ENCODE measurements around the gene LRMDA. TPM values are rescaled to one million over a fixed set of nuclear protein-coding genes. Genes with fewer than 3 reads are reported as not detected.

LRMDA gene
- total and polyA plus RNA-seq, 2 of the 13 experiments (the other 11 are each of a cell fraction or from before 2014, with no cell fraction given), result 13.4 to 22.0 TPM

DNA sequence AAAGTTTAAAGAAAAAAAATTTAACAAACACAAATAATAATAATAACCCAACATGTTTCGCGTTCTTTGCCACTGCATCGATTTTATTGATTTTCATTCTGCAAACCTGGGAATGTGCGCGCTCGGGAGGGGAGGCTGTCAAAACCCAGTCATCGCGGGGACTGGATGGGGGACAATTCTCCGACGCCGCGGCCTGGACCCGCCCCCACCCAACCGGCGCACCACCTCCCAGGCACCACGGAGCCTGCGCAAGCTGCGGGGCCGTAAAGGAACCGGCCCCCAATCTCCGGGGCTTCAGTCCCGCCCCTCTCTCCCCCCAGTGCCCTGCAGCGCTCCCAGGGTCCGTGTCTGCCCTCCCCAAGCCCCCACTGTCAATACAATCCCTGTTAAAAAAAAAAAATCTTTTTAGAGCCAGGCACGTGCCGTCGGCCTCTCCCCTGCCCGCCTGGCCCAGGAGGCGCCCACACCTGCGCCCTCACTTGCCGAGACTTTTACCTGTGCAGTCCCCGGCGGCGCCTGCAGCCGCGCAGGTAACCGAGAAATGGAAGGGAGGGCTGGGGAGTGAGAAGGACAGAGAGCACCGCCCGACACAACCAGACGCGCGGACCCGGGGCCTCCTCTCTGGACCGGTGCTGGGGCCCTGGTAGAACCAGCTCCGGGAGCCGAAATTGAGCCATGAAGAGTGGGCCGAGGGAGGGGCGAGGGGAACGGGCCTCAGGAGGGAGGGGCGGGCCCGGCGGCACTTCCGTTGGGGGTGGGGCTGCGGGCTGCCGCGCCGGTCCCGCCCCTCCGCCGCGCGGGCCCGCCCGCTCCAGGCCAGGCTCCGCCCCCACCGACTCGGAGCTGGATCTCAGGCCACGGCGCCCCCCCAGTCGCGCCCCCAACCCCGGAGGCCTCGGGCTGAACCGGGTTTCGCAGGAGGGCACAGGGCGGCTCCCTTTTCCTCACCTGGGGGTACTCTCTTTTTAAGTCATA, 22.2 kb upstream of the LRMDA start (continued):
- TF ChIP-seq, protein P1, sequence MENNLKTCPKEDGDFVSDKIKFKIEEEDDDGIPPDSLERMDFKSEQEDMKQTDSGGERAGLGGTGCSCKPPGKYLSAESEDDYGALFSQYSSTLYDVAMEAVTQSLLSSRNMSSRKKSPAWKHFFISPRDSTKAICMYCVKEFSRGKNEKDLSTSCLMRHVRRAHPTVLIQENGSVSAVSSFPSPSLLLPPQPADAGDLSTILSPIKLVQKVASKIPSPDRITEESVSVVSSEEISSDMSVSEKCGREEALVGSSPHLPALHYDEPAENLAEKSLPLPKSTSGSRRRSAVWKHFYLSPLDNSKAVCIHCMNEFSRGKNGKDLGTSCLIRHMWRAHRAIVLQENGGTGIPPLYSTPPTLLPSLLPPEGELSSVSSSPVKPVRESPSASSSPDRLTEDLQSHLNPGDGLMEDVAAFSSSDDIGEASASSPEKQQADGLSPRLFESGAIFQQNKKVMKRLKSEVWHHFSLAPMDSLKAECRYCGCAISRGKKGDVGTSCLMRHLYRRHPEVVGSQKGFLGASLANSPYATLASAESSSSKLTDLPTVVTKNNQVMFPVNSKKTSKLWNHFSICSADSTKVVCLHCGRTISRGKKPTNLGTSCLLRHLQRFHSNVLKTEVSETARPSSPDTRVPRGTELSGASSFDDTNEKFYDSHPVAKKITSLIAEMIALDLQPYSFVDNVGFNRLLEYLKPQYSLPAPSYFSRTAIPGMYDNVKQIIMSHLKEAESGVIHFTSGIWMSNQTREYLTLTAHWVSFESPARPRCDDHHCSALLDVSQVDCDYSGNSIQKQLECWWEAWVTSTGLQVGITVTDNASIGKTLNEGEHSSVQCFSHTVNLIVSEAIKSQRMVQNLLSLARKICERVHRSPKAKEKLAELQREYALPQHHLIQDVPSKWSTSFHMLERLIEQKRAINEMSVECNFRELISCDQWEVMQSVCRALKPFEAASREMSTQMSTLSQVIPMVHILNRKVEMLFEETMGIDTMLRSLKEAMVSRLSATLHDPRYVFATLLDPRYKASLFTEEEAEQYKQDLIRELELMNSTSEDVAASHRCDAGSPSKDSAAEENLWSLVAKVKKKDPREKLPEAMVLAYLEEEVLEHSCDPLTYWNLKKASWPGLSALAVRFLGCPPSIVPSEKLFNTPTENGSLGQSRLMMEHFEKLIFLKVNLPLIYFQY (CRISPR knock-in tag; IDR thresholded peaks at IDR 0.05; ENCODE audit: borderline replicate concordance), result peak; percentile 43; the same call in 1 of the 2 replicates
- TF ChIP-seq ZMYM2 (CRISPR knock-in tag; IDR thresholded peaks at IDR 0.05) (no peak), RBFOX2 (IDR thresholded peaks at IDR 0.05; ENCODE audit: low read depth, low read length) (peak; percentile 94), ZNF83 (CRISPR knock-in tag; IDR thresholded peaks at IDR 0.05; ENCODE audit: borderline replicate concordance) (no peak), TAF15 (IDR thresholded peaks at IDR 0.05; ENCODE audit: low read depth, low read length, poor library complexity, severe bottlenecking) (peak; percentile 7), MEF2D (CRISPR knock-in tag; IDR thresholded peaks at IDR 0.05) (peak; percentile 32; the same call in 1 of the 2 replicates), SNAI1 (CRISPR knock-in tag; IDR thresholded peaks at IDR 0.05; ENCODE audit: borderline replicate concordance) (peak; percentile 79; the same call in 1 of the 2 replicates), ZFX (CRISPR knock-in tag; IDR thresholded peaks at IDR 0.05; ENCODE audit: low read depth) (peak; percentile 88), KDM6A (CRISPR knock-in tag; IDR thresholded peaks at IDR 0.05; ENCODE audit: low read depth) (no peak), TBX2 (CRISPR knock-in tag; IDR thresholded peaks at IDR 0.05; ENCODE audit: borderline replicate concordance) (peak; percentile 72; the same call in 1 of the 2 replicates), TSC22D2 (CRISPR knock-in tag; IDR thresholded peaks at IDR 0.05; ENCODE audit: borderline replicate concordance) (no peak)
- TF ChIP-seq, protein P2, sequence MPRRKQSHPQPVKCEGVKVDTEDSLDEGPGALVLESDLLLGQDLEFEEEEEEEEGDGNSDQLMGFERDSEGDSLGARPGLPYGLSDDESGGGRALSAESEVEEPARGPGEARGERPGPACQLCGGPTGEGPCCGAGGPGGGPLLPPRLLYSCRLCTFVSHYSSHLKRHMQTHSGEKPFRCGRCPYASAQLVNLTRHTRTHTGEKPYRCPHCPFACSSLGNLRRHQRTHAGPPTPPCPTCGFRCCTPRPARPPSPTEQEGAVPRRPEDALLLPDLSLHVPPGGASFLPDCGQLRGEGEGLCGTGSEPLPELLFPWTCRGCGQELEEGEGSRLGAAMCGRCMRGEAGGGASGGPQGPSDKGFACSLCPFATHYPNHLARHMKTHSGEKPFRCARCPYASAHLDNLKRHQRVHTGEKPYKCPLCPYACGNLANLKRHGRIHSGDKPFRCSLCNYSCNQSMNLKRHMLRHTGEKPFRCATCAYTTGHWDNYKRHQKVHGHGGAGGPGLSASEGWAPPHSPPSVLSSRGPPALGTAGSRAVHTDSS (CRISPR knock-in tag; conservative IDR thresholded peaks at IDR 0.05), result no peak
- TF ChIP-seq, protein P3, sequence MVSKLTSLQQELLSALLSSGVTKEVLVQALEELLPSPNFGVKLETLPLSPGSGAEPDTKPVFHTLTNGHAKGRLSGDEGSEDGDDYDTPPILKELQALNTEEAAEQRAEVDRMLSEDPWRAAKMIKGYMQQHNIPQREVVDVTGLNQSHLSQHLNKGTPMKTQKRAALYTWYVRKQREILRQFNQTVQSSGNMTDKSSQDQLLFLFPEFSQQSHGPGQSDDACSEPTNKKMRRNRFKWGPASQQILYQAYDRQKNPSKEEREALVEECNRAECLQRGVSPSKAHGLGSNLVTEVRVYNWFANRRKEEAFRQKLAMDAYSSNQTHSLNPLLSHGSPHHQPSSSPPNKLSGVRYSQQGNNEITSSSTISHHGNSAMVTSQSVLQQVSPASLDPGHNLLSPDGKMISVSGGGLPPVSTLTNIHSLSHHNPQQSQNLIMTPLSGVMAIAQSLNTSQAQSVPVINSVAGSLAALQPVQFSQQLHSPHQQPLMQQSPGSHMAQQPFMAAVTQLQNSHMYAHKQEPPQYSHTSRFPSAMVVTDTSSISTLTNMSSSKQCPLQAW (CRISPR knock-in tag; IDR thresholded peaks at IDR 0.05), result peak; percentile 57; the same call in 1 of the 2 replicates
- TF ChIP-seq, protein P4, sequence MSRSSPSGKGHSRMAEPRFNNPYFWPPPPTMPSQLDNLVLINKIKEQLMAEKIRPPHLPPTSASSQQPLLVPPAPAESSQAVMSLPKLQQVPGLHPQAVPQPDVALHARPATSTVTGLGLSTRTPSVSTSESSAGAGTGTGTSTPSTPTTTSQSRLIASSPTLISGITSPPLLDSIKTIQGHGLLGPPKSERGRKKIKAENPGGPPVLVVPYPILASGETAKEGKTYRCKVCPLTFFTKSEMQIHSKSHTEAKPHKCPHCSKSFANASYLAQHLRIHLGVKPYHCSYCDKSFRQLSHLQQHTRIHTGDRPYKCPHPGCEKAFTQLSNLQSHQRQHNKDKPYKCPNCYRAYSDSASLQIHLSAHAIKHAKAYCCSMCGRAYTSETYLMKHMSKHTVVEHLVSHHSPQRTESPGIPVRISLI (CRISPR knock-in tag; IDR thresholded peaks at IDR 0.05; ENCODE audit: borderline replicate concordance), result peak; percentile 47; the same call in 1 of the 2 replicates
- TF ChIP-seq, protein P5, sequence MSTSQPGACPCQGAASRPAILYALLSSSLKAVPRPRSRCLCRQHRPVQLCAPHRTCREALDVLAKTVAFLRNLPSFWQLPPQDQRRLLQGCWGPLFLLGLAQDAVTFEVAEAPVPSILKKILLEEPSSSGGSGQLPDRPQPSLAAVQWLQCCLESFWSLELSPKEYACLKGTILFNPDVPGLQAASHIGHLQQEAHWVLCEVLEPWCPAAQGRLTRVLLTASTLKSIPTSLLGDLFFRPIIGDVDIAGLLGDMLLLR (CRISPR knock-in tag; IDR thresholded peaks at IDR 0.05), result 0 out of 2 replicates have a peak, but pooled peaks have one; percentile 16

Data from HepG2 (cell line).